ENCODE results near the gene KIF26B.
"Not testable (repeated sequence)": the region's sequence is repeated elsewhere in the genome, so short reads cannot be mapped to it uniquely, and the experiment has no call there.

Gene KIF26B

DNA sequence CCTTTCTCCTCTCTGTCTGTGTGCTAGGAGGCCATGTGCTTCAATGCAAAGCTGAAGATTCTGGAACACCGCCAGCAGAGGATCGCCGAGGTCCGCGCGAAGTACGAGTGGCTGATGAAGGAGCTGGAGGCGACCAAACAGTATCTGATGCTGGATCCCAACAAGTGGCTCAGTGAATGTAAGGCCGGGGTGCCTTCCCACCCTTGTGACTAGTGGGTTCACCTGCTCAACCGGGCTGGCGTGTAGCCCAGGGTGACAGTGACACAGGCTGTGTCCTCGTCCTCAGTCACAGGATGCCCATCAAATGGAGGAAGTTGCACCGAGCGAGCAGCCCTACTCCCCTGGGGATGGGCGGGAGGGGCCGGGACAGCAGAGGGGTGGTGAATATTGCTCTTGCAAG, 544.1 kb downstream of the KIF26B start:
- Mint-ChIP-seq H3K27ac (no peak overlapping the region), H3K9me3 (ENCODE audit: low read depth) (no peaks in the 10 kb centered on the region), H3K4me3 (no peak overlapping the region), H3K27me3 (no peaks in the 10 kb centered on the region), H3K36me3 (no peaks in the 10 kb centered on the region), H3K4me1 (ENCODE audit: low read depth) (no peaks in the 10 kb centered on the region)

DNA sequence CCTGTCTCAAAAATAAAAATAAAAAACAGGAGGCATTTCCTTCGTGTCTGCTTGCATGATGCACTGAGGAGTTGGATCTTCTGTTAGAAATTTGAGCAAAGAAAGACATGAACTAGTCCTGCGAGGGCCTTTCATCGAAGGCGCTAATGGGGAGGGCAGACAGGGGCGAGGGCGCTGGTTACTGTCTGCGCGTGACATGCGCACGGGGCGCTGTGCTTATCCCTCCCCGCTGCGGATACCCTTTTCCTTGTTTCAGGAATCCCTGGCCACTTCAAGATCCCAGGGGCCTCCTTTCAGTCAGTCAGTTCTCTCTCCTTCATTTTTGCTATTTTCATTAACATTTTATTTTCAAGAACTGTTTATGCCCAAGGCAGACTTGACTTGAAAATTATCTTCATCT, 545.8 kb downstream of the KIF26B start:
- no peaks in the 10 kb centered on the region for H3K36me3 Mint-ChIP-seq
- H3K9me3 Mint-ChIP-seq (ENCODE audit: low read depth), result no peaks in the 10 kb centered on the region

DNA sequence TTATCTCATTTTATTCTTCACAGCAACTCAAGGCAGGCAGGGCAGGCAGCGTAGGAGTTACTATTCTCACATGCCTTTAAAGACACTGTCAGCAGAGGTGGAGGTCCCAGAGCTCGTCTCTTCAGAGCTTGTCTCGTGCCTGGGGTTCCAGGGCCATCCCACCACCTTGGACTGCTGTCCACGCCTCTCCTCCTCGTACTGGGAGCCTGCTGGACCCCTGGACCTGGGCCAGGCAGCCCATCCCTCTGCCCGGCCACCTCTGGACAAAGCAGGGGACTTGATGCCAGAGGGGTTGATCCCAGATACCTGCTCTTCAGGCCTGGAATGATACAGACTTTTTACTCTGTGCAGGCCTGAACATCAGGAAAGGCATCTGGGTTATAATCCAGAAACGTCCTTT, 546.8 kb downstream of the KIF26B start:
- Mint-ChIP-seq H3K9me3 (ENCODE audit: low read depth) (no peaks in the 10 kb centered on the region), H3K4me3 (no peak overlapping the region), H3K36me3 (no peaks in the 10 kb centered on the region), H3K27me3 (no peaks in the 10 kb centered on the region), H3K4me1 (ENCODE audit: low read depth) (no peaks in the 10 kb centered on the region), H3K27ac (no peak overlapping the region)

More for the DNA sequence above, 545.8 kb downstream of the KIF26B start:
- no peak overlapping the region for H3K27ac Mint-ChIP-seq
- no peaks in the 10 kb centered on the region for H3K4me1 Mint-ChIP-seq (ENCODE audit: low read depth)
- H3K27me3 Mint-ChIP-seq, result no peaks in the 10 kb centered on the region
- no peak overlapping the region for H3K4me3 Mint-ChIP-seq

DNA sequence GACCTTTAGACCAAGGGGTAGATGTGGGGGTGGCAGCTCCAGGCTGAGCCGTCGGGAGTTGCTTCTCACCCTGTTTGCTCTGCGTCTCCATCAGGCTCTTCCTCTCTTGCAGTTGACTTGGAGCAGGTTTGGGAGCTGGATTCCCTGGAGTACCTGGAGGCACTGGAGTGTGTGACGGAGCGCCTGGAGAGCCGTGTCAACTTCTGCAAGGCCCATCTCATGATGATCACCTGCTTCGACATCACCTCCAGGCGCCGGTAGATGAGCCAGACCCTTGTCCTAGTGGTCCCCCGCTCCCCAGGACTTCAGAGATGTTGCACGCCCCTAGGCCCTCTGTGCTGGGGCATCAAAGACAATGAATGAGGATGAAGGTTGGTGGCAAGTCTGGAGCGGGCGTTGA, 547.6 kb downstream of the KIF26B start:
- no peaks in the 10 kb centered on the region for H3K9me3 Mint-ChIP-seq (ENCODE audit: low read depth)
- no peak overlapping the region for H3K4me3 Mint-ChIP-seq
- H3K36me3 Mint-ChIP-seq, result no peaks in the 10 kb centered on the region
- H3K4me1 Mint-ChIP-seq (ENCODE audit: low read depth), result no peaks in the 10 kb centered on the region
- no peaks in the 10 kb centered on the region for H3K27me3 Mint-ChIP-seq
- H3K27ac Mint-ChIP-seq, result no peak overlapping the region

DNA sequence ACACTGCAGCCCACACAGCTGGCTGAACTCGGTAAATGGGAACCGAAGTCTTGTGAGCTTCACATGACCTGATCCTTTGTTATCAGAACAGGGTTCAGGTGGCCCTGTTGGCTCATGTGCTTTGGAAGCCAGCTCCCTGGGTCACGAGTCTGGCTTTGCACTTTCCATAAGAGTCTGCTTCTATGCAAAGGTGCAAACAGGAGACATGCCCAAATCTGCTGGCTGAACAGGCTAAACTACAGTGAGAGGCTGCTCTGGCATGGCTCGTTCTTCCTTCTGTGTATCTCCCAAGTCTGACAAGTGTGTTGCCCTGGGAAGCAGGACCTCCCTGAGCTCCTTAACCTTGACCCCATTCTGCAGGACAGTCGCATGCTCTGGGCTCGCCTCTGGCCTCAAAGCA, 549.6 kb downstream of the KIF26B start:
- H3K4me3 Mint-ChIP-seq, result no peak overlapping the region
- H3K36me3 Mint-ChIP-seq, result no peaks in the 10 kb centered on the region
- H3K4me1 Mint-ChIP-seq (ENCODE audit: low read depth), result no peaks in the 10 kb centered on the region
- no peak overlapping the region for H3K27ac Mint-ChIP-seq
- H3K9me3 Mint-ChIP-seq (ENCODE audit: low read depth), result no peaks in the 10 kb centered on the region
- no peaks in the 10 kb centered on the region for H3K27me3 Mint-ChIP-seq

DNA sequence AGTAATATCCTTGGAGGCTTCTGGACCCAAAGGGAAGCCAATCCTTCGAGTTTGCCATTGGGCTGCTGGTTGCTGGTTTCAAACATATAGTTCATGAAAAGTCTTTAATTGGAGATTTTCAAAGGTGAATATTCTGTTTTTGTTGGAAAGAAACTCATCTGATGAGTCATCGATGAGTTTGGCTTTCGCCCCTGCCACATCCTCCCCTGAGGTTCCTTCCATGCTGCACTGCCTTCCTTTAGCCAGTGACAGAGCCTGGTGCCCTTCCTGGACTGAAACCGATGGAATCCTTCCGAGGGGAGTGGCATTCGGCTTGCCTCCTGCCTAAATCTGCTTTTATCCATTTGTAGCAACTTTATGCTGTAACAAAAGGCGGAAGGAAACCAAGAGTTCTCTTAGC, 550.0 kb downstream of the KIF26B start:
- no peaks in the 10 kb centered on the region for H3K9me3 Mint-ChIP-seq (ENCODE audit: low read depth)
- H3K27ac Mint-ChIP-seq, result no peak overlapping the region
- H3K27me3 Mint-ChIP-seq, result no peaks in the 10 kb centered on the region
- no peak overlapping the region for H3K4me3 Mint-ChIP-seq
- no peaks in the 10 kb centered on the region for H3K36me3 Mint-ChIP-seq
- H3K4me1 Mint-ChIP-seq (ENCODE audit: low read depth), result no peaks in the 10 kb centered on the region

DNA sequence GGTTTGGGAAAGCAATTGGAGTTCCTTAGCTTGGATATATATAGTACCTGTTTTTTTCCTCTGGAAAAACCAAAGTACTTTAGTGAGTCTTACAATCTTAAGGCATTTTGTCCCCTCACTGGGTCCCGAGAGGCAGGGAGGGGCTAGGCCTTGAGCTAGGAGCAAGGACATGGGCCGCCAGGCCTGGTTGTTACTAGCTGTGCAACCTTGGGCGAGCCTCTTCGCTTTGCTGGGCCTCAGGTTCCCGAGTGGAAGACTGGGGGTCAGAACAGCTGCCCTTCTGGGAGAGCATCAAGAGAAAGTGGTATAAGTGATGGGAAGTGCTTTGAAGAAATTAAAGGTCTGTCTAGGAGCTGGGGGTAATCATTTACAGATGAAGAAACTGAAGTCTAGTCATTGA, 553.2 kb downstream of the KIF26B start:
- Mint-ChIP-seq H3K27me3 (no peaks in the 10 kb centered on the region), H3K9me3 (ENCODE audit: low read depth) (no peaks in the 10 kb centered on the region), H3K27ac (no peak overlapping the region), H3K4me1 (ENCODE audit: low read depth) (no peaks in the 10 kb centered on the region), H3K36me3 (no peaks in the 10 kb centered on the region), H3K4me3 (no peak overlapping the region)

DNA sequence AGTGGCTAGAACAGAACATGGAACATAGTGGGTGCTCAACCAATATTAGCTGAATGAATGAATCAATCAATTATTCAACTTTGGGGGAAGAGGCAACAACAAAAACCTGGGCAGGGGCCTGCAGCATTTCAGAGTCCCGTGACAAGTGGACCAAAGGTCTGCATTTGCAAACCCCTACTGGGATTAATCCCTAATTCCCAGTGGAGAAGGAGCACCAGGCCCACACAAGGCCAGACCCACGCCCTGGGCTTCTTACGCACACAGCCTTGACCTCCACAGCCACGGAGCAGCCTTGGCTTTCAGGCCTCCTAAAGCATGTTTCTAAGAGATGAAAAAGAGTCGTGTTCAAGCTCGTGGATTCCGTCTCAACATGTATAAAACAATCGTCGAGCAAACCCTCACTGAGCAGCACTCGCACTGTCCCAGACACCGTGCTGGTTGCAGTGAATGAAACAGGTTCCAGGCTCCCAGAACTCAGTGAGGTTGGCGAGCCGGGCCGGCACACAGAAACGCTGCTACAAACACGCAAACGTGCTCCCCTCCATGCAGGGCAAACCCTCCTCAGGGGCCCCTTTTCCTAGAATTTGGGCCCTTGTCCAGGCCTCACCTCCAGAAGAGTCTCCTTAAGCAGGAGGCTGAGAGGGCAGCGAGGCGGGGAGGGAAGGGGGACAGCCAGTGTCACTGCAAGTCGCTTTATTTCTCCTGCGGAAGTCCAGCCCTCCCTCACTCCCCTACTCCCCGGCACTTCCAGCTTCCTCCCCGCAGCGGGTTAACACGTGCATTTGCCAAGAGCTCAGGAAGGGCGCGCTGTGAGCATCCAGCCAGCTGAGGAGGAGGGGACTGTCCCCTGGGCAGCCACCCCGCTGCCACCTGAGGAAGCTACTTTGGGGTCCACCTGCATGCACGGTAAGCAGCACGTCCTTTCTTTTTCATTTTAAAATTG, 556.4 kb downstream of the KIF26B start:
- no peak overlapping the region for H3K27ac Mint-ChIP-seq
- no peaks in the 10 kb centered on the region for H3K36me3 Mint-ChIP-seq
- H3K9me3 Mint-ChIP-seq (ENCODE audit: low read depth), result no peaks in the 10 kb centered on the region
- no peak overlapping the region for H3K4me3 Mint-ChIP-seq
- H3K4me1 Mint-ChIP-seq (ENCODE audit: low read depth), result no peaks in the 10 kb centered on the region
- H3K27me3 Mint-ChIP-seq, result no peaks in the 10 kb centered on the region

DNA sequence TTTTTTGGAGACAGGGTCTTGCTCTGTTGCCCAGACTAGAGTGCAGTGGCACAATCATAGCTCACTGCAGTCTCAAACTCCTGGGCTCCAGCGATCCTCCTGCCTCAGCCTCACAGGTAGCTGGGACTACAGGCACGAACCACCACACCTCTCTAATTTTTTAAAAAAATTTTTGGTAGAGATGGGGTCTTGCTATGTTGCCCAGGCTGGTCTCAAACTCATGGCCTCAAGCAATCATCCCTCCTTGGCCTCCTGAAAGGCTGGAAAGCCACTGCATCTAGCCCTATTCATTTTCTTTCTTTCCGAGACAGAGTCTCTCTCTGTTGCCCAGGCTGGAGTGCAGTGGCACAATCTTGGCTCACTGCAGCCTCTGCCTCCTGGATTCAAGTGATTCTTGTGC, 559.2 kb downstream of the KIF26B start:
- H3K9me3 Mint-ChIP-seq (ENCODE audit: low read depth); H3K4me3 Mint-ChIP-seq; H3K27ac Mint-ChIP-seq; H3K27me3 Mint-ChIP-seq; H3K36me3 Mint-ChIP-seq; H3K4me1 Mint-ChIP-seq (ENCODE audit: low read depth): not testable (repeated sequence)

DNA sequence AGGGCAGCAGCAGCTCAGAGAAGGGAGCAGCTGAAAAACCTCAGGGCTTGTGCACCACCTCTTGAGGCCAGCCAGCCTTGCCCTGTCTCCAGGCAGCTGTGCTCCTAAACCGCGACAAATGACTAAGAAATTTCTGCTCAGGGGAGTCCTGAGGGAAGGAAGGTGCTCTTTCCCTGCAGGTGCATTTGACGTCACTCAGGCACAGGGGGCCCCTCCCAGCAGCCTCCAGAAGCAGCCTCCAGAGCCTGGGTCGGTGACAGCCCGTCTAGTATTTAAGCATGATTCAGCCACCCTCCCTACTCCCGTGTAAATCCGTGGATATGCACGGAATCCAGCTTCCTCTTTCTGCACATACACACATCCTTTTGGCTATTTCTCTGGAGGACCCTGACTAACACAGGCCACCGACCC, 560.5 kb downstream of the KIF26B start:
- H3K27ac Mint-ChIP-seq, result no peak overlapping the region
- H3K27me3 Mint-ChIP-seq, result no peaks in the 10 kb centered on the region
- H3K36me3 Mint-ChIP-seq, result no peaks in the 10 kb centered on the region

DNA sequence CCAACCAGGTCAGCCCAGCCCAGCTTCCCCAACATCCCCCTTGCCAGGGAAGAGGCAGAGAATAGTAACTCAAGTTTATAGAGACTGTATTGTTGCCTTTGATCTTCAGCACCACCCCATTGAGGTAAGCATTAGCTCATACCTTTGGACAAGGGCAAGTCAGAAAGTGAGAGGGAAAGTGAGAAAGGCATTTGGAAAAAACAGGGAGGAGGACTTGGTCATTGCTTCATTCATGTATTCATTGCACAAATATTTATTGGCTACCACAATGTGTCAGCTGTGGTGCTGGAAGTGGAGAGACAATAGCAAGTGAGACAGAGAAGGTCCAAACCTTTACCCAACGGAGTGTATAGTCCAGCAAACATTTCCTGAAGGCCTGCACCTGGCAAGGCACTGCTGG, 561.2 kb downstream of the KIF26B start:
- no peaks in the 10 kb centered on the region for H3K4me1 Mint-ChIP-seq (ENCODE audit: low read depth)
- no peaks in the 10 kb centered on the region for H3K9me3 Mint-ChIP-seq (ENCODE audit: low read depth)
- H3K27me3 Mint-ChIP-seq, result no peaks in the 10 kb centered on the region
- H3K36me3 Mint-ChIP-seq, result no peaks in the 10 kb centered on the region
- no peak overlapping the region for H3K27ac Mint-ChIP-seq
- H3K4me3 Mint-ChIP-seq, result no peak overlapping the region

More for the DNA sequence above, 560.5 kb downstream of the KIF26B start:
- H3K4me1 Mint-ChIP-seq (ENCODE audit: low read depth), result no peaks in the 10 kb centered on the region
- H3K4me3 Mint-ChIP-seq, result no peak overlapping the region
- no peaks in the 10 kb centered on the region for H3K9me3 Mint-ChIP-seq (ENCODE audit: low read depth)

DNA sequence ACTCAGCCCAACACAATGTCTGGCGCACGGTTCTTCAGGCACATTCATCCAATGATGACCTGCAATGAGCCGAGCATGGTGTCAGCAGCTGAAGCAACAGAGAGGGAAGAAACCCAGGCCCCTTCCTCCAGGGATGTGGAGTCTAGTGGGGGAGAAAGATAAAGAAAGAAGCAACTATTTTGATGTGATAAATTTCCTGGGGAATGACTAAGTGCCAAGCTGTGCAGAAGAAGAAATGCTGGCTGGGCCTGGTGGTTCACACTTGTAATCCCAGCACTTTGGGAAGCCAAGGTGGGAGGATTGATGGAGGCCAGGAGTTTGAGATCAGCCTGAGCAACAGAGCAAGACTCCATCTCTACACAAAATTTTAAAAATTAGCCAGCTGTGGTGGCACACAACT, 561.8 kb downstream of the KIF26B start:
- Mint-ChIP-seq H3K27me3 (no peaks in the 10 kb centered on the region), H3K4me1 (ENCODE audit: low read depth) (no peaks in the 10 kb centered on the region), H3K4me3 (no peak overlapping the region), H3K9me3 (ENCODE audit: low read depth) (no peaks in the 10 kb centered on the region), H3K36me3 (no peaks in the 10 kb centered on the region), H3K27ac (no peak overlapping the region)

DNA sequence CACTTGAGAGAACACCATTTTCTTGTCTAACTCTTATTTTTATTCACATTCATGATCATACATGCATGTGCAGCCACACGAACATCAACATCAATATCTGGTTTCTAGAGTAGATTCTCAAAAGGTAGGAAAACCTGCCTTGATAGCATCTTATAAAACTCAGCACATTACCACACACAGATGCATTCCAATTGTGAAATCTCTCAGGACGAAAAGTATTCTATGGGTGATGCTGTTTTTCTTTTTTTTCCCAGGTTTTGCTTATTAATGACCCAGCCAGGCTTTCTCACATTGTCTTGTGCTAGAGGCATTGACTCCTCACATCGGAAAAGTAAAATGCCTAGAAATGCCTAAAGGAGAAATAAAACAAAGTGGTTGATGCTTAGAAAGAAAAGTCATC, 562.8 kb downstream of the KIF26B start:
- Mint-ChIP-seq H3K4me3 (no peak overlapping the region), H3K36me3 (no peaks in the 10 kb centered on the region), H3K4me1 (ENCODE audit: low read depth) (no peaks in the 10 kb centered on the region), H3K27ac (no peak overlapping the region), H3K9me3 (ENCODE audit: low read depth) (no peaks in the 10 kb centered on the region), H3K27me3 (no peaks in the 10 kb centered on the region)

DNA sequence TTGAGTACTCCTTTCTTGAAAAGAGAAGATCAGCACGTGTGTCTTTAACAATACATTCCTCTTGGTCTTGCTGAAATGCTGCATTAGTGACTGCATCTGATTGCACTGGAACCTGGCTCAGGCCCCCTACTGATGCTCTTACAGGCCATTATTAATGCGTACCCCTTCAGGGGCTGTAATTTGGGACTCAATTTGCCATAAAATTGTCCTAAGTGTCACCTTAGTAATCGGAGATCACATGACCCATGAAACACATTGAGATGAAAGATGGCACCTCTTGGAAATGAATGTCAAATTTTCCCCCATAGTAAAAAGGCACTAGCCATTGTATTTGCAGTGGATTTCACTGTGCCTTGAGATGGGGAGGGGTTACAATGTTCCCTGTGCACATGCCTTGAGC, 563.3 kb downstream of the KIF26B start:
- Mint-ChIP-seq H3K27ac (no peak overlapping the region), H3K9me3 (ENCODE audit: low read depth) (no peaks in the 10 kb centered on the region), H3K27me3 (no peaks in the 10 kb centered on the region), H3K4me1 (ENCODE audit: low read depth) (no peaks in the 10 kb centered on the region), H3K4me3 (no peak overlapping the region), H3K36me3 (no peaks in the 10 kb centered on the region)

DNA sequence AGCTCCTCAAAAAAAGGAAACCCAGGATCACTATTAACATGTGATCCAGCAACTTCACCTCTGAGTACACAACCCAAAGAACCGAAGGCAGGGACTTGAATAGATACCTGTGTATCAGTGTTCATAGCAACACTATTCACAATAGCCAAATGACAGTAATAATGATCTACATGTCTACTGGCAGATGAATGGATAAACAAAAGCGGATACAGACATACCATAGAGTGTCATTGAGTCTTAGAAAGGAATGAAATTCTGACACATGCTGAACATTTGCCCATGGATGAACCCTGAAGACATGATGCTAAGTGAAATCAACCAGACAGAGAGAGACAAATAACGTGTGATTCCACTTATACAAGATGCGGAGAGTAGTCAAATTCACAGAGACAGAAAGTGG, 564.2 kb downstream of the KIF26B start:
- Mint-ChIP-seq H3K9me3 (ENCODE audit: low read depth) (no peaks in the 10 kb centered on the region), H3K4me1 (ENCODE audit: low read depth) (no peaks in the 10 kb centered on the region), H3K36me3 (peaks cover 2% of the 10 kb centered on the region), H3K4me3 (no peak overlapping the region), H3K27ac (no peak overlapping the region), H3K27me3 (no peaks in the 10 kb centered on the region)

DNA sequence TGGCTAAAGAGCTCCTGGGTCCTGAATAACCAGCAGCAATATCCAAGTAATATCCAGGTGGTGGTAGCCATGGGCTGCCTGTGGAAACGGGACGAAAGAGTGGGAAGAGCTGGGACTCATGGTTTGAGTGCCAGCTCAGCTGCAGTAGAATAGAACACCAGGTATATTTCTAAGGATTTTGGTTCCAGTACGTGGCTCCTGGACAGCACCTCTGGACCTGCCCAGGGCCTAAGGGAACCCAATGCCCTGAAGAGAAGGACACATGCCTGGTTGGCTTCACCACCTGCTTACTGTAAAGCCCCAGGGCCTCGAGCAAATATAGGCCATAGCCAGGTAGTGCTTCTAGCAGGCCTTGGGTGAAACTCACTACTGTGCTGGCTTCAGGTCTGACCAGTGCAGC, 566.7 kb downstream of the KIF26B start:
- Mint-ChIP-seq H3K4me1 (ENCODE audit: low read depth) (no peaks in the 10 kb centered on the region), H3K36me3 (peaks cover 9% of the 10 kb centered on the region), H3K27me3 (no peaks in the 10 kb centered on the region), H3K9me3 (ENCODE audit: low read depth) (peaks cover under 1% of the 10 kb centered on the region), H3K4me3 (no peak overlapping the region), H3K27ac (no peak overlapping the region)
